ENCODE measurements around the gene PC.
"Not testable (repeated sequence)": the region's sequence is repeated elsewhere in the genome, so short reads cannot be mapped to it uniquely, and the experiment has no call there.

The PC gene

DNA sequence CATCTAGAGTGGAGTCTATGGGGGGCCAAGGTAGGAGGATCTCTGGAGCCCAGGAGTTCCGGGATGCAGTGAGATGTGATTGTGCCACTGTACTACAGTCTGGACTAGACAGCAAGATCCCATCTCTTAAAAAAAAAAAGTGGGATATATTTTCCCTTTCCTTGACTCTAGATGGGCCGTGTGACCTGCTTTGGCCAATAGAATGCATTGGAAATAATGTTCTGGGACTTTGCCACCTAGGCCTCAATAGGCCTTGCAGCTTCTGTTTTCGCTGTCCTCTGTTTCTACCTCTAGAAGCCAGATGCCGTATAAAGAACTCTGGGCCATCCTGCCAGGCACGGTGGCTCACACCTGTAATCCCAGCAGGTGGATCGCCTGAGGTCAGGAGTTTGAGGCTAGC, 20.5 kb upstream of the PC start:
- DNase-seq (ENCODE audit: low spot score): no peak

DNA sequence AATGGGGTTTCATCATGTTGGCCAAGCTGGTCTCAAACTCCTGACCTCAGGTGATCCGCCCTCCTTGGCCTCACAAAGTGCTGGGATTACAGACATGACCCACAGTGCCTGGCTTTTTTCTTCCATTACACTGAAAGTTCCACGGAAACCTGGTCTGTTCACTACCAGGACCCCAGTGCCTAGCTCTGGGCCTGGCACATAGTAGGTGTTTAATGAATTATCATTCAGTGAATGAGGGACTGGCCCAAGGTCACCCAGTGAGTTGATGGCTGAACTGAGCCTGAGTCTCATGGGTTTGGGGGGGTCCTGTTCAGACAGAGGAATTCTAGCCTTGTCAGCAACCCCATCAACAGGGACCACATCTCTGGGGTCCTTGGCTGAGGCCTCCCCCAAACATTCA, 20.0 kb upstream of the PC start:
- no peak for DNase-seq (ENCODE audit: low spot score)

GRCh38 chr11:66976925-66977324, 18.7 kb upstream of the PC start:
- DNase-seq (ENCODE audit: low spot score): no peak

DNA sequence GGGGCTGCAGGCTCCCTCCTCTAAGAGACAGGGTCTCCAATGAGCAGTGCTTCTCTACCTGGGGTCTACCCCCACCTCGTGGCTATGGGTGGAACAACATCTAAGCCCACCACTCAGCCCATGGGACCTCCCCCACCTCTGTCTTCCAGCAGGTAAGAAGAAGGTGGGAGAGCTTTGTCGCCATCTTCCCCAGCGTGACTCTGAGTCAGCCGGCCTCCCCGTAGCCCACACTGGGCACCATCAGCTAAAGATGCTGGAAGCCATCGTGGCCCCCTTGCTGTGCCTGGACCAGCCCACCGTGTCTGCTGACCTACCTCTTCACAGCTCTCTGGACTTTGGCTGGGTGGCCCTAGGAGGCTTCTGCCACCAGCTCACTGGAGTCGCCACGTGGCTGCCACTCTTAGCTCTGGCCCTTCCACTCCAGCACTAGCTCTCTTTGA, 17.9 kb upstream of the PC start:
- peak; percentile 63 for DNase-seq (ENCODE audit: low spot score)

DNA sequence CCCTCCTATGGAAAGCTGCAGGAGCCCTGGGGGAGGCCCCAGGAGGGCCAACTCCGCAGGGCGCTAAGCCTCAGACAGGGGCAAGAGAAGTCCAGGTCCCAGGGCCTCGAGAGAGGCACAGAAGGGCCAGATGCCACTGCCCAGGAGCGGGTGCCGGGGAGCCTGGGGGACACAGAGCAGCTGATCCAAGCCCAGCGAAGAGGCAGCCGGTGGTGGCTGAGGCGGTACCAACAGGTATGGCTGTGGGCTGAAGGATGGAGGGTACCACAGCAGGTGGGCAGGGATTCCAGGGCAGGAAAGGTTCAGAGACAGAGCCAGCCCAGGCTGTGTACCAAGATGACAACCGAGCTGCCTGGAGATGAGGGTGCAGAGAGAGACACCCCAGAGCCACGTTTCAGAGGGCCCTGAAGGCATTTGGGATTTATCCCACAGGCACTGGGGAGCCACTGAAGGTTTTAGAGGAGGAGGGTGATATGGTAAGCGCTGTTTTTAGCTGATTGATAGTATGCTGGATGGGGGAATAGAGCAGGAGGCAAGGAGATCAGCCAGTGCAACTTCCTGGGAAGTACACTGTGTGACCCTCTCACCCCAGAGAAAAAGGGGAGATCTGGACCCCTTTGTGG, 17.3 kb upstream of the PC start:
- no peak for DNase-seq (ENCODE audit: low spot score)

GRCh38 chr11:66974724-66975404, 16.7 kb upstream of the PC start, which contains the start of gene C11orf86:
Gene C11orf86 (plus strand): TSS chr11:66975304. CDS start chr11:66975363, 59 bp downstream.
- no peak for DNase-seq (ENCODE audit: low spot score)

DNA sequence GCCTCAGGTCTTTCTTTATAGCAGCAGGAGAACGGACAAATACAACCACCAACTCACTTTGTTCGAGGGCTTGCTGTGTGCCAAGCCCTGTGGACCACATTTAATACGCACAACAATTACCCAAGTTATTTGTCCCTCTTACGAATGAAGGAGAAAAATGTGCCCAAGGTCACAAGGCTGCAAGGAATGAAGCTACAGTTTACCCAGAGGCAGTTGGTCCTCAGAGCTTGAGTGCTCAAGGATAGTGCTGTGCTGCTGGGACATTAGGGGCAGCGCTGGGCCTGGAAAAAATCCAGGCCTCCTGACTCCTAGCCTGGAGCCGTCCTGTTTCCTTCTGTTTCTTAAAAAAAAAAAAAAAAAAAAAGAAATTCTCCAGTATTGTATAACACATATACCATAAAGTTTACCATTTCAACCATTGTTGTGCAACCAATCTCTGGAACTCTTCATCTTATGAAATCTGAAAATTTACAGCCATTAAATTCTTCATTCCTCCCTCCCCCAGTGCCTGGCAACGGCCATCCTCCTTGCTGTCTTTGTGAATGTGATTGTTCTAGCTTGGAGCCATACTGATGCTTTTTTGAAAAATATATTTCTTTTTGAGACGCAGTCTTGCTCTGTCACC, 15.9 kb upstream of the PC start:
- DNase-seq (ENCODE audit: low spot score): no peak

GRCh38 chr11:66971488-66971887, 13.3 kb upstream of the PC start:
- no peak for DNase-seq (ENCODE audit: low spot score)

GRCh38 chr11:66970807-66971442, 12.7 kb upstream of the PC start:
- DNase-seq (ENCODE audit: low spot score): no peak

GRCh38 chr11:66970371-66970806, 12.2 kb upstream of the PC start:
- DNase-seq (ENCODE audit: low spot score): no peak

DNA sequence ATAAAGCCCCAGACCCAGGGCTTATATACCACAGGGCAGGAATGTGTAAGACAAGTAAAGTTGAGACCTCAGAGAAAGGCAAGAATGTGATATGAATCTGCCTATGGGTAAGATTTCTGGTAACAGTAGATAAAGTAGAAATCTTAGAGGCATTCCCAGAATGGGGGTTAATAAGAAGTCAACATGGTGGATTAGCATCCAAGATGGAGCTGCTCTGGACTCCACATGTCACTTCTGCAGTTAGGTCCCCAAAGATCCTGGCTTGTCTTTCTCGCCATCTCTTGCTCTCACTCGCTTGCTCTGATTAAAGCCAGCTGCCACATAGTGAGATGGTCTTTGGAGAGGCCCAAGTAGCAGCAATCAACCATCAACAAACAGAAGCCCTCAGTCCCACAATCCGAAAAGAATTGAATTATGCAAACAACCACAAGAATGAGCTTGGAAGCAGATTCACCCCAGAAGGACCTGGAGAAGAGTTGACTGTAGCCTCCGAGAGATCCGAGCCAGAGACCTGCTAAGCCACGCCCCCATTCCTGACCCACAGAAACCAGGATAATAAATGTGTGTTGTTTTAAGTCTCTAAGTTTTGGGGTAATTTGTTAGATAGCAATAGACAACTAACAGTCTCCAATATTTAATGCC, 11.5 kb upstream of the PC start:
- no peak for DNase-seq (ENCODE audit: low spot score)

DNA sequence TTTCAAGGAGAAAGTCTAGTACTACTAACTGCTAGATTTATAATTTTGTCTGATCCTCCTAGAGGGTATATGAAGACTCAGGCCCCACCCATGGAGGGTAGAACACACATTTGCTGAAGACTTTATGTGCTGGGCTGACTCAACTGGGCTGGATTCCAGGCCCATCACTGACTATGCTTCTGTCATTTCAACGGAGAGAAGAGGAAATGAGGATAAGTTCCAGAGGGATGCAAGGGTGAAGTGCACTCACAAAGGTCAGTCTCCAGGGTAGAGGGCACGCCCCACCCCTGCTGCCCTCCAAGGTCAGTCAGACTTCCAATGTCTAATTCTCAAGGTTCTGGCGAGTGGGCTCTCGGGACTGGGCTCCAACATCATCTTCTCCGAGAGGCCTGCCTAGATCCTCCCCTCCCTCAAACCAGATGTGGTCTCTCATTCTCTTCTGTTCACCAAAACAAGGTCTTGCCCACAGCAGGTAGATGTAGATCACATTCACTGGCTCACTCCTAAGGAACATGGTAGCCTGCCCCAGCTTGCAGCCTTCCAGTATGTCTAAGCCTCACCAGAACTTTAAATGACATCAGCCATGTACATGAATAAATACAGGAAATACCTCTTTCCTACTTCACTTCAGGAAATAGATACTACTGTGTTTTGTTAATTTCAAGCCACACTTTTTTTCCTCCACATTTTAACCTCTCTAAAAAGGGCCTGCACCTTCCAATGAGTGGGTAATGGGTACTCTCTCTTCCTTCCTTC, 9.7 kb upstream of the PC start:
- DNase-seq (ENCODE audit: low spot score): no peak

GRCh38 chr11:66966351-66966750, 8.2 kb upstream of the PC start:
- no peak for DNase-seq (ENCODE audit: low spot score)

DNA sequence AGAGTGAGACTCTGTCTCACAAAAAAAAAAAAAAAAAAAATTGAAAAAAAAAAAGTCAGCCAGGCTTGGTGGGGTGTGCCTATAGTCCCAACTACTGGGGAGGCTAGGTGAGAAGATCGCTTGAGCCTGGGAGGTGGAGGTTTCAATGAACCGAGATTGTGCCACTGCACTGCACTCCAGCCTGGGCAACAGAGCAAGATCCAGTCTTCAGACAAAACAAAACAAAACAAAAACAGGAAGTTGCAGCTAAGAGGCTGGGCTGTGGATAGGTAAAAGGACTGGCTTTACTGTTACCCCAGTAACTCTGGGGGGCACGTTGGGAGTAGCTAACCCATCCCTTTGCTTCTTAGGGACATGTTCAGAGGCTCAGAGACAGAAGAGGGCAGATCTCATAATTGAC, 6.3 kb upstream of the PC start:
- no peak for DNase-seq (ENCODE audit: low spot score)

DNA sequence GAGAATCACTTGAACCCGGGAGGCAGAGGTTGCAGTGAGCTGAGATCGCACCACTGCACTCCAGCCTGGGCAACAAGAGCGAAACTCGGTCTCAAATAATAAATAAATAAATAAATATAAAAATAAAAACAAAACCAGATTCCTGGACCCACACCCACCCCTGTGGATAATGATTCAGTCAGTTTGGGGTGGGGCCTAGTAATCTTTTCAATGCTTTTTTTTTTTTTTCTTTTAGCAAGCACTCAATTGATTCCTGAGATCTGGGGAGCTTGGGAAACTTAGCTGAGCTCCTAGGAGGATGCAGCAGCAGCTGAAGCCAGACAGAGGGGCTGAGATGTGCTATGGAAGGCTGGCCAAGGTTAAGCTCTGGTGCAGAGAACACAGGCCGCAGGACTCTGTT, 4.6 kb upstream of the PC start:
- no peak for DNase-seq (ENCODE audit: low spot score)

DNA sequence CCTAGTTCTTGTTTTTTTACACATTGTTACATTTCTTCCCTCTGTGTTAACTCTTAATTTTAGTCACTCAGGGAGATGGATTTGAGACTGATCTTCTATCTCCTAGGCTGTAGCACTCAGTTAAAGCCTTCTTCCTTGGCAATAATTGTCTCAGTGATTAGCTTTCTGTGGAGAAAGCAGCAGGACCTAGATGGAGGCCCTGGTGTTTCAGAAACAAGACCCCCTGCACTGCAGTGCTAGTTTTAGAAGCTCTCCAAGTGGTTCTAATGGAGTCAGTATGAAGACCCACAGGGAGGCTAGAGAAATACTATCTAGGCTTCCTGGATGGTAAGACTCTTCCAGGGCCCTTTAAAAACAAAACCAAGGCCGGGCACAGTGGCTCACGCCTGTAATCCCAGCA, 4.1 kb upstream of the PC start:
- DNase-seq (ENCODE audit: low spot score): no peak

DNA sequence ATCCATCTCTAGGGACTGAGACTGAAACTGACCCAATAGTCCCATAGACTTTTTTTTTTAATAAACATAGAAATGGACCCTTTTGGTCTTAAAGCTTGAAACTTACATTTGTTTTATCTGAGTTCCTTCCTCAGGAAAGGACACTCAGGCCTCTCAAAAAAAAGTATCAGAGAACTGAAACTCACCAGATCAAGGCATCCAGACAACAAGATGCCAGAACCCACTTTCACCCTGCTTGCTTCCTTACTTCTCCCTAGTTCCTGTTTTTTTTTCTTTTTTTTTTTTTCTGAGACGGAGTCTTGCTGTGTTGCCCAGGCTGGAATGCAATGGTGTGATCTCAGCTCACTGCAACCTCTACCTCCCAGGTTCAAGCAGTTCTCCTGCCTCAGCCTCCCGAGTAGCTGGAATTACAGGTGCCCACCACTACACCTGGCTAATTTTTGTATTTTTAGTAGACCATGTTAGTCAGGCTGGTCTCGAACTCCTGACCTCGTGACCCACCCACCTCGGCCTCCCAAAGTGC, 3.6 kb upstream of the PC start:
- not testable (repeated sequence) for DNase-seq (ENCODE audit: low spot score)

DNA sequence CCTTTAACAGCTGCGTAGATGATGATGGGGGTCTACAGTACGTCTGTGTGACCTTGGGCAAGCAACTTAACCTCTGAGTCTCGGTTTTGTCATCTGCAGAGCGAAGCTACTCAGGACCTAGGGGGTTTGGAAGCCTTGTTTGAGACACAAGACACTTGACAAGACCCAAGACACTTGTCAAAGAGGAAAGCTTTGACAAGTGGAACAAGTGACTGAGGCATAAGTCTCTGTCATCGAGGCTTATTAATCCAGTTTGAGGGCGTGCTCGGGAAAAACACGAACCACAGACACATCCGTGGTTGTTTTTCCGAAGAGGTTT, 732 bp upstream of the PC start:
- DNase-seq (ENCODE audit: low spot score): no peak

DNA sequence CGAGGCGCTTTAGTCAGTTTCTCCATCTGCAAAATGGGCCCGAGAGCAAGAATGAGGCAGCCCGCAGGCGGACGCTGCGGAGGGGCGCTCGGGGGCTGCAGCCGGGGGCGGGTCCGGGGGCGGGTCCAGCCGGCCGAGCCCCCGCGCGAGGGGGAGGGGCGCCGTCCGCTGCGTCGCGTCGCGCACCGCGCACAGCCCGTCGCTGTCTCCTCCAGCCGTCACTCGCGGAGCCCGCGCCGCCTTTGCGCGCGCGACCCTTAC, 282 bp downstream of the PC start:
- no peak for DNase-seq (ENCODE audit: low spot score)

DNA sequence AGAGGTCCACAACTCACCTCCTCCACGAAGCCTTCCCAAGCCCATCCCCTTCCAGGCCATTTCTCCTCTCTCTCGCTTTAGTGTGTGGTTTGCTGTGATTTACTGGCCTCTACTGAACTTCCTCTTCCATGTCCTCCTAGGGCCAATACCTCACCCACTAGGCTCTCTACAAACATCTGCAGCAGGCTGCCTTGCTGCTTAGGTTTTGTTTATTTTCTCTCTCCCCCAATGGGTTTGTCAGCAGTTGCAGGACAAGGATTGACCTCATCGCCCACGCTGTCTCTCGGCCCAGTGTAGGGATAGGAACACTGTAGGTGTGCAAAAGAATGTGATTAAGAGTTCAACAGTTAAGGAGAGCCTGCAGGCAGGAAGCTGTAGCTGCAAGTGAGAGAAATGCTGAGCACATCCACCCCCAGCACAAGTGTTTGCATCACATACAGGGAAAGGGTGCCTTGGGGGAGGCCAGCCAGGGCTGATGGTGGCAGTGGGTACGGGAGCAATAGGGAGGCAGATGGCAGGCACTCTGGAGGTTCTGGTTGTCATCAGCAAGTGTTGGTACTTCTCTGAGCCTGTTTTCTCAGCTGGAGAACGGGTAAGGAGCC, 1.4 kb downstream of the PC start:
- peak; percentile 33 for DNase-seq (ENCODE audit: low spot score)

DNA sequence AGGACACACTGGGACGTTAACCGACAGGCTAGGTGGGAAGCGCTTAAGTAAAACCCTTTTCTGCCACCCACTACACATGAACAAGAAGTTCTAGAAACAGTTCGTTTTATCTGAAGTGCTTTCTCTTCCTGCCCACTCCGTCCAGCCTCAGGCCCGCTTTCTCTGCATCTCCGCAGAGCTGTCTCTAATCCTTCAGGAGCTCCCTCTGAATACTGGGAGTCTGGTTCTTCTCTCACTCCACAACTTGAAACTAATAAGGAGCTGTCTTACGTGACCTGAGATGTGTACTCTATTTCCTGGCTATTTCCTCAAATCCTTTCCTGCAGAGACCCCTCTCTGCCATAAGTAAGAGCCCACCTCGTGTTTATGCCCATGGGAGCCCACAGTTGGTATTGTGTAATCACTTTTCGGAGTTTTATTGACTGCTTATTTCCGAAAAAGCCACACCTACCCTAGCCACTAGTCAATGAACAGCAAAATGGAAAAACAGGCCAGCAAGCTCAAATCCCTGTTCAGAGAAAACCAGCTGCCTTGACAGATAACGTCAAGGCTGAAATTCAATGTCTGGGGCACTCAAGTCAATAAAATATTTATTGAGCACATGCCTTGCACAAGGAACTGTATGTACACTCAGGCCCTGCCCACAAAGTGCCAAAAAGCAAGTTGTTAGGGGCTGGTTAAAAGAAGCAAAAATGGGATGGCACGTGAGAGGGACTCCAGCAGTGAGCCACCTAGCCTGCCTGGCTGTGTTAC, 4.9 kb downstream of the PC start:
- DNase-seq (ENCODE audit: low spot score): no peak

All from NAMALWA (cell line).